Transverse colon (tissue), 3 donors: Measurements from ENCODE around the gene DLG2.

Experiments used
- CTCF ChIP-seq, 5 experiments: fragments of 200-600 bp in 3 of 5; fragments of 450-650 bp in 2 of 5; sonication (generic) in 3 of 5; IDR thresholded peaks; 1 replicate in 2 of 5; 2 replicates in 3 of 5; pipeline ENCODE4 v1.5.1; 2016 to 2017; ENCODE audit warnings: antibody characterized with exemption in 5 of 5, inconsistent platforms in 3 of 5, mild to moderate bottlenecking in 2 of 5, moderate library complexity in 1 of 5
- EP300 ChIP-seq: sonication (generic); formaldehyde crosslinking; IDR thresholded peaks from one replicate; pipeline ENCODE4 v1.6.1; 2017; ENCODE audit warnings: antibody characterized with exemption, low read depth
- POLR2A ChIP-seq: fragments of 450-650 bp; IDR thresholded peaks from one replicate; pipeline ENCODE4 v1.6.1; 2016; ENCODE audit warnings: antibody characterized with exemption, mild to moderate bottlenecking, moderate library complexity

DNA sequence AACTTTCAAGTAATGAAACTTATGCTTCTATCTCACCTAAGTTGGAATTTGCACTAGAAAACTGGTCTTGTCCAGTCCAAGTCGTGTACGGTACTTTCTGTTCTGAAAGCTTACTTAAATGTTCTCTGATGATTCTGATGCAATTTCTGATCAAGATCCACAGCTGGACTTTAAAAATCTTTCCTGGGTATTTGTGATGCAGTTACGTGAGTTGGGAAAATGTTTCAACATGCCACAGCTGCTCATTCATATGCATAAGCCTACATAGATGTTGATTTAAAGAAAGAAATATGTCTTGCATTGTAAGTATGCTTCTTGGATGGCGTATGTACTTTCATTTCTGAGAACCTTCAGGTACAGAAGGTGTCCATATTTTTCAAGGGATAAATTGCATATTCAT, 1847.3 kb downstream of the DLG2 start:
- no peak for TF ChIP-seq POLR2A
- TF ChIP-seq CTCF (IDR thresholded peaks at IDR 0.05): no peak
- no peak for TF ChIP-seq EP300
